Osteocyte (in vitro differentiated cells): ENCODE measurements around the gene ADAP1. TPM values are rescaled to one million over a fixed set of nuclear protein-coding genes. Genes with fewer than 3 reads are reported as not detected.

ENCODE experiments used
- DNase-seq: peaks from one replicate; pipeline ENCODE4 v3.0.0; 2021; ENCODE audit warnings: mixed read lengths; ENCODE audit not compliant: unreplicated experiment; ENCODE audit errors: extremely low spot score
- H3K27ac Mint-ChIP-seq: one replicate; pipeline ENCODE4 v1.8.0; 2021; ENCODE audit warnings: mild to moderate bottlenecking, mixed read lengths; ENCODE audit not compliant: unreplicated experiment
- H3K27me3 Mint-ChIP-seq: one replicate; pipeline ENCODE4 v1.8.0; 2021; ENCODE audit warnings: mixed read lengths; ENCODE audit not compliant: unreplicated experiment
- H3K36me3 Mint-ChIP-seq: one replicate; pipeline ENCODE4 v1.8.0; 2021; ENCODE audit warnings: mixed read lengths; ENCODE audit not compliant: unreplicated experiment
- H3K4me1 Mint-ChIP-seq: one replicate; pipeline ENCODE4 v1.8.0; 2021; ENCODE audit warnings: mixed read lengths; ENCODE audit not compliant: unreplicated experiment
- H3K4me3 Mint-ChIP-seq: one replicate; pipeline ENCODE4 v1.8.0; 2021; ENCODE audit warnings: mild to moderate bottlenecking, moderate library complexity, mixed read lengths; ENCODE audit not compliant: unreplicated experiment
- H3K9me3 Mint-ChIP-seq: one replicate; pipeline ENCODE4 v1.8.0; 2021; ENCODE audit warnings: mixed read lengths; ENCODE audit not compliant: unreplicated experiment
- total RNA-seq: library from RNA; stranded (reverse); gene quantifications from 2 replicates; pipeline ENCODE4 v1.2.1, GENCODE V29; 2021
- TF ChIP-seq, protein P1 (sequence below): fragments of 200-600 bp; sonication (generic); IDR thresholded peaks from 2 replicates; pipeline ENCODE4 v1.5.0; 2021; ENCODE audit warnings: antibody characterized with exemption, mild to moderate bottlenecking, moderate library complexity

Gene ADAP1
- total RNA-seq, 1 donor from 2014 or later, result 5.8 TPM

GRCh38 chr7:979886-980571 is 25.5 kb upstream of the ADAP1 start:
- Mint-ChIP-seq H3K4me1 (peaks cover 1% of the 10 kb centered on the region), H3K36me3 (no peaks in the 10 kb centered on the region), H3K9me3 (no peaks in the 10 kb centered on the region), H3K4me3 (no peak overlapping the region), H3K27me3 (no peaks in the 10 kb centered on the region), H3K27ac (no peak overlapping the region)
- DNase-seq, result no peak
- TF ChIP-seq, protein P1, sequence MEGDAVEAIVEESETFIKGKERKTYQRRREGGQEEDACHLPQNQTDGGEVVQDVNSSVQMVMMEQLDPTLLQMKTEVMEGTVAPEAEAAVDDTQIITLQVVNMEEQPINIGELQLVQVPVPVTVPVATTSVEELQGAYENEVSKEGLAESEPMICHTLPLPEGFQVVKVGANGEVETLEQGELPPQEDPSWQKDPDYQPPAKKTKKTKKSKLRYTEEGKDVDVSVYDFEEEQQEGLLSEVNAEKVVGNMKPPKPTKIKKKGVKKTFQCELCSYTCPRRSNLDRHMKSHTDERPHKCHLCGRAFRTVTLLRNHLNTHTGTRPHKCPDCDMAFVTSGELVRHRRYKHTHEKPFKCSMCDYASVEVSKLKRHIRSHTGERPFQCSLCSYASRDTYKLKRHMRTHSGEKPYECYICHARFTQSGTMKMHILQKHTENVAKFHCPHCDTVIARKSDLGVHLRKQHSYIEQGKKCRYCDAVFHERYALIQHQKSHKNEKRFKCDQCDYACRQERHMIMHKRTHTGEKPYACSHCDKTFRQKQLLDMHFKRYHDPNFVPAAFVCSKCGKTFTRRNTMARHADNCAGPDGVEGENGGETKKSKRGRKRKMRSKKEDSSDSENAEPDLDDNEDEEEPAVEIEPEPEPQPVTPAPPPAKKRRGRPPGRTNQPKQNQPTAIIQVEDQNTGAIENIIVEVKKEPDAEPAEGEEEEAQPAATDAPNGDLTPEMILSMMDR, result no peak

- H3K4me3 Mint-ChIP-seq, result no peak overlapping the region
- TF ChIP-seq, protein P1, result no peak
These were observed 24.7 kb upstream of the ADAP1 start for GRCh38 chr7:979151-979550.

DNA sequence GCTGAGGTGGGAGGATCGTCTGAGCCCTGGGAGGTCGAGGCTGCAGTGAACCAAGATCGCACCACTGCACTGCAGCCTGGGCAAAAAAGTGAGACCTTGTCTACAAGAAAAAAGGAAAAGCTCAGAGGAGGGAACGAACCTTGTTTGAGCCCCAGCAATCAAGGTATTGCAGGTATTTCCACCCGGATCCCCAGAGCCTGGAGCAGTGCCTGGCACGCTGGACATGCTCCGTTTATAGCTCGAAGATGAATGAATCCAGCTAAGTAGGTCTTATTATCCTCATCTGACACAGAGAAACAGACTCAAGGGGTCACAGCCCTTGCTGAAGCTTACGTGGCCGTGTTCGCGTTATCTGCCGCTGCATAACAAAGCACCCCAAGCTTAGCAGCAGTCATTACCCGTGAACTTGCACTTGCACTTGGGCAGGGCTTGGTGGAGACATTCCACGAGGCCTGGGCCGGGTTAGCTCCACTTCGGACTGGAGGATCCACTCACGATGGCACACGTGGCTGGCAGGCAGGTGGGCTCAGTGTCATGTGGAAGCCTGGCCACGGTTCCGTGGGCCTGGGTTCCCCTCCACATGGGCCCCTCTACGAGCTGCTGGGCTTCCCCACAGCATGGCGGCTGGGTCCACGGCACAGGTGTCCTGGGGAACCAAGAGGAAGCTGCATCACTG is 24.1 kb upstream of the ADAP1 start:
- TF ChIP-seq, protein P1, result no peak
- no peaks in the 10 kb centered on the region for H3K27me3 Mint-ChIP-seq
- no peak for DNase-seq
- no peaks in the 10 kb centered on the region for H3K9me3 Mint-ChIP-seq
- H3K27ac Mint-ChIP-seq, result no peak overlapping the region
- H3K36me3 Mint-ChIP-seq, result no peaks in the 10 kb centered on the region
- no peak overlapping the region for H3K4me3 Mint-ChIP-seq
- H3K4me1 Mint-ChIP-seq, result peaks cover 12% of the 10 kb centered on the region

More at GRCh38 chr7:979151-979550, 24.7 kb upstream of the ADAP1 start:
- Mint-ChIP-seq H3K27ac (no peak overlapping the region), H3K4me1 (peaks cover 8% of the 10 kb centered on the region), H3K36me3 (no peaks in the 10 kb centered on the region), H3K27me3 (no peaks in the 10 kb centered on the region), H3K9me3 (no peaks in the 10 kb centered on the region)
- no peak for DNase-seq

GRCh38 chr7:978049-978346 is 23.5 kb upstream of the ADAP1 start:
- DNase-seq, result no peak
- Mint-ChIP-seq H3K9me3 (no peaks in the 10 kb centered on the region), H3K27ac (no peak overlapping the region), H3K4me1 (peaks cover 17% of the 10 kb centered on the region), H3K27me3 (no peaks in the 10 kb centered on the region), H3K36me3 (no peaks in the 10 kb centered on the region), H3K4me3 (no peak overlapping the region)
- TF ChIP-seq, protein P1, result no peak

GRCh38 chr7:977326-978048 is 23.0 kb upstream of the ADAP1 start:
- peaks cover 2% of the 10 kb centered on the region for H3K36me3 Mint-ChIP-seq
- H3K4me1 Mint-ChIP-seq, result peaks cover 21% of the 10 kb centered on the region
- H3K9me3 Mint-ChIP-seq, result no peaks in the 10 kb centered on the region
- DNase-seq, result no peak
- H3K27ac Mint-ChIP-seq, result no peak overlapping the region
- no peak overlapping the region for H3K4me3 Mint-ChIP-seq
- TF ChIP-seq, protein P1, result no peak
- no peaks in the 10 kb centered on the region for H3K27me3 Mint-ChIP-seq
